Measurements from ENCODE around the gene PPL.
A peak's percentile ranks its signal among the peaks of the same experiment; 100 is the strongest.

The PPL gene

GRCh38 chr16:4922721-4923342, 14.1 kb downstream of the PPL start:
- no CpG with 5 or more reads among the region's 18 CpGs for WGBS (ENCODE audit: extremely low coverage, insufficient coverage, low lambda C conversion rate)
- Histone ChIP-seq H4K5ac (ENCODE audit: low read length) (no peak overlapping the region), H3K27me3 (ENCODE audit: insufficient read depth, low read length, poor library complexity) (no peaks in the 10 kb centered on the region), H2BK5ac (ENCODE audit: low read length) (no peak overlapping the region), H3K4me1 (ENCODE audit: control insufficient read depth, low read depth, low read length) (peaks cover 7% of the 10 kb centered on the region), H3K79me1 (ENCODE audit: low read length) (no peaks in the 10 kb centered on the region), H4K8ac (ENCODE audit: low read depth, low read length) (no peak overlapping the region), H3K79me2 (ENCODE audit: control insufficient read depth, insufficient read depth, low read length) (no peaks in the 10 kb centered on the region), H3K9ac (ENCODE audit: low read length) (no peak overlapping the region), H3K4me3 (ENCODE audit: low read length) (no peak overlapping the region), H3K56ac (ENCODE audit: low read length) (no peak overlapping the region), H3K4me2 (ENCODE audit: low read length) (no peak overlapping the region), H2BK120ac (ENCODE audit: low read depth, low read length) (no peak overlapping the region), H3K23ac (ENCODE audit: low read length) (no peak overlapping the region), H3K27ac (ENCODE audit: low read depth, low read length) (no peak overlapping the region), H3K18ac (ENCODE audit: low read length) (no peak overlapping the region), H2BK15ac (replicated peaks; ENCODE audit: low read depth) (no peak overlapping the region), H2AK5ac (ENCODE audit: low read length) (no peak overlapping the region), H3K36me3 (ENCODE audit: control insufficient read depth, insufficient read depth, low read length) (no peaks in the 10 kb centered on the region), H3K4ac (ENCODE audit: low read depth, low read length) (no peak overlapping the region)
- no peak for DNase-seq

DNA sequence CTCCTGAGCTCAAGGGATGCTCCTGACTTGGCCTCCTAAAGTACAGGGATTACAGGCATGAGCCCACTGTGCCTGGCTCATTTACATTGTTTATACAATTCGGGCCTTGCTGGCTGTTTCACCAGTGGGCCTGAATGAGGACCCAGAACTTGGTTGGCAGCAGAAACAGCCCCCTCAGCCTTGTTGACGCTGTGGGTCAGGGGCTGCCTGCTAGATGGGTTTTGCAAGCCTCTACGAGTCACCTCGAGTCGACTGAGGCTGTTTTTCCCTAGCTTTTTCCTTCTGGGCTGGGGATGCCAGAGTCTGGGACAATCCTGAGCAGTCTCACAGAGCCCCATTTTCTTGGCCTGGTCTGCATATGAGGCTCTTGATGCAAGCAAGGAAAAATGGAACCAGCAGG, 16.1 kb downstream of the PPL start:
- Histone ChIP-seq H3K4me3 (ENCODE audit: low read length) (no peak overlapping the region), H2AK5ac (ENCODE audit: low read length) (no peak overlapping the region), H4K5ac (ENCODE audit: low read length) (no peak overlapping the region), H2BK120ac (ENCODE audit: low read depth, low read length) (no peak overlapping the region), H2BK15ac (replicated peaks; ENCODE audit: low read depth) (no peak overlapping the region), H3K56ac (ENCODE audit: low read length) (no peak overlapping the region), H4K8ac (ENCODE audit: low read depth, low read length) (no peak overlapping the region), H3K9ac (ENCODE audit: low read length) (no peak overlapping the region), H3K4me2 (ENCODE audit: low read length) (no peak overlapping the region), H3K27ac (ENCODE audit: low read depth, low read length) (no peak overlapping the region), H3K36me3 (ENCODE audit: control insufficient read depth, insufficient read depth, low read length) (no peaks in the 10 kb centered on the region), H3K27me3 (ENCODE audit: insufficient read depth, low read length, poor library complexity) (no peaks in the 10 kb centered on the region), H3K4me1 (ENCODE audit: control insufficient read depth, low read depth, low read length) (peaks cover 7% of the 10 kb centered on the region), H3K79me2 (ENCODE audit: control insufficient read depth, insufficient read depth, low read length) (no peaks in the 10 kb centered on the region), H3K79me1 (ENCODE audit: low read length) (no peaks in the 10 kb centered on the region), H3K18ac (ENCODE audit: low read length) (no peak overlapping the region), H3K4ac (ENCODE audit: low read depth, low read length) (no peak overlapping the region), H2BK5ac (ENCODE audit: low read length) (no peak overlapping the region), H3K23ac (ENCODE audit: low read length) (no peak overlapping the region)
- WGBS (ENCODE audit: extremely low coverage, insufficient coverage, low lambda C conversion rate), result no CpG with 5 or more reads among the region's 5 CpGs
- no peak for DNase-seq

DNA sequence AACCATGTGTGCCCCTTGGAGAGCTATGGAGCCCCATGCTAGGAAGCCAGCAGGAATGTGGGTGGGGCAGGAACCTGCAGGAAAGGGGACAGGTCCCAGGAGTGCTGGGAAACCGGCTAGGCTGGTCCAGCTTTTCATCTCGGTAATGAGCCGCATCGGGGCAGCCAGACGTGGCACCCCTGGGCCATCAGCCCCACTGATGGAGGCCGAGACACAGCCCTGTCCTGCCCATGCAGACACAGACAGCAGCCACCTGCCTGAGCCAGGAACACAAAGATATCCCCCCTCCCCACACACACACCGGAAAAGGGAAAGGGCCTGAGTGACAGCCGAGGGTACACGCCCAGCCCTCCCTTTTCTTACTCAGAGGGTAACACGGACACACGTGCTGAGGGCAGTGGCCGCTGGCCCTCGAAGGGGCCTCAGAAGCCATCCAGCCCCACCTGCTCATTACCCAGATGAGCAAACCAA, 18.1 kb downstream of the PPL start:
- no peaks in the 10 kb centered on the region for H3K27me3 ChIP-seq (ENCODE audit: insufficient read depth, low read length, poor library complexity)
- no peak overlapping the region for H3K18ac ChIP-seq (ENCODE audit: low read length)
- no peaks in the 10 kb centered on the region for H3K36me3 ChIP-seq (ENCODE audit: control insufficient read depth, insufficient read depth, low read length)
- H3K4me1 ChIP-seq (ENCODE audit: control insufficient read depth, low read depth, low read length), result no peaks in the 10 kb centered on the region
- no peak overlapping the region for H2BK15ac ChIP-seq (replicated peaks; ENCODE audit: low read depth)
- no peaks in the 10 kb centered on the region for H3K79me2 ChIP-seq (ENCODE audit: control insufficient read depth, insufficient read depth, low read length)
- no peak for DNase-seq
- H3K27ac ChIP-seq (ENCODE audit: low read depth, low read length), result no peak overlapping the region
- no peak overlapping the region for H4K8ac ChIP-seq (ENCODE audit: low read depth, low read length)
- H3K4ac ChIP-seq (ENCODE audit: low read depth, low read length), result no peak overlapping the region
- no peak overlapping the region for H3K4me2 ChIP-seq (ENCODE audit: low read length)
- no peak overlapping the region for H2AK5ac ChIP-seq (ENCODE audit: low read length)
- H3K4me3 ChIP-seq (ENCODE audit: low read length), result no peak overlapping the region
- no peaks in the 10 kb centered on the region for H3K79me1 ChIP-seq (ENCODE audit: low read length)
- H3K23ac ChIP-seq (ENCODE audit: low read length), result no peak overlapping the region
- no peak overlapping the region for H3K9ac ChIP-seq (ENCODE audit: low read length)
- no peak overlapping the region for H2BK5ac ChIP-seq (ENCODE audit: low read length)
- no peak overlapping the region for H2BK120ac ChIP-seq (ENCODE audit: low read depth, low read length)
- H3K56ac ChIP-seq (ENCODE audit: low read length), result peak overlapping the region; percentile 25
- no CpG with 5 or more reads among the region's 13 CpGs for WGBS (ENCODE audit: extremely low coverage, insufficient coverage, low lambda C conversion rate)
- H4K5ac ChIP-seq (ENCODE audit: low read length), result no peak overlapping the region

- H3K36me3 ChIP-seq (ENCODE audit: control insufficient read depth, insufficient read depth, low read length), result no peaks in the 10 kb centered on the region
- no peak overlapping the region for H3K4ac ChIP-seq (ENCODE audit: low read depth, low read length)
- no peak overlapping the region for H2AK5ac ChIP-seq (ENCODE audit: low read length)
- H2BK5ac ChIP-seq (ENCODE audit: low read length), result no peak overlapping the region
- no peaks in the 10 kb centered on the region for H3K4me1 ChIP-seq (ENCODE audit: control insufficient read depth, low read depth, low read length)
- H3K4me3 ChIP-seq (ENCODE audit: low read length), result no peak overlapping the region
- H3K27me3 ChIP-seq (ENCODE audit: insufficient read depth, low read length, poor library complexity), result no peaks in the 10 kb centered on the region
- H3K79me1 ChIP-seq (ENCODE audit: low read length), result no peaks in the 10 kb centered on the region
- H3K23ac ChIP-seq (ENCODE audit: low read length), result no peak overlapping the region
- H3K9ac ChIP-seq (ENCODE audit: low read length), result no peak overlapping the region
- WGBS (ENCODE audit: extremely low coverage, insufficient coverage, low lambda C conversion rate), result no CpG with 5 or more reads among the region's 4 CpGs
- H4K8ac ChIP-seq (ENCODE audit: low read depth, low read length), result no peak overlapping the region
- H2BK120ac ChIP-seq (ENCODE audit: low read depth, low read length), result no peak overlapping the region
- H4K5ac ChIP-seq (ENCODE audit: low read length), result no peak overlapping the region
- H3K4me2 ChIP-seq (ENCODE audit: low read length), result no peak overlapping the region
- H3K27ac ChIP-seq (ENCODE audit: low read depth, low read length), result no peak overlapping the region
- H3K18ac ChIP-seq (ENCODE audit: low read length), result no peak overlapping the region
- H2BK15ac ChIP-seq (replicated peaks; ENCODE audit: low read depth), result no peak overlapping the region
- no peaks in the 10 kb centered on the region for H3K79me2 ChIP-seq (ENCODE audit: control insufficient read depth, insufficient read depth, low read length)
- DNase-seq, result no peak
- H3K56ac ChIP-seq (ENCODE audit: low read length), result no peak overlapping the region
Observed at GRCh38 chr16:4917117-4917516, 19.8 kb downstream of the PPL start.

DNA sequence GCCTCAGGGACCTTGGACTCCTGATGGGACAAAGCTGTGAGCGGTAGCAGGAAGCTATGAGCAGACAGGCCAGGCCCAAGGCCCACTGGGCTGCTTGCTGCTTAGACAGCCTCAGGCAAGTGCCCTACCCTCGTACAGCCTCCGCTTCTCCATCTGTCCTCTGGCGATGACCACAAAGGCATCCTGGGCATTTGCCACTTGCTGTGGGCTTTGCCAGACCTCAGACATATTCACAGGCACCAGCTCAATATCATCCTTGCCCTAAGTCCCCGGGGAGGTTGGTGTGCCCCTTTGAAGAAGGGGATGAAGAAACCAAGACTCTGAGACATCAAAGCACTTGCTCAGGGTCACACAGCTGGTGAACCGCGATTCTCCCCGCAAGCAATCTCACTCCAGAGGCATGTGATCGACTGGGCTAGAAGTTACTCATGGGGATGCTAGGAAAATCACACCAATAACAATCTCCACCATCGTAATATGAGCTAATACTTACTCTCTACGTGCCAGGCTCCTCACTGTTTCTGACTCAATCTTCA, 21.7 kb downstream of the PPL start:
- Histone ChIP-seq H3K4me1 (ENCODE audit: control insufficient read depth, low read depth, low read length) (no peaks in the 10 kb centered on the region), H4K5ac (ENCODE audit: low read length) (no peak overlapping the region), H3K4ac (ENCODE audit: low read depth, low read length) (no peak overlapping the region), H3K9ac (ENCODE audit: low read length) (no peak overlapping the region), H2BK15ac (replicated peaks; ENCODE audit: low read depth) (no peak overlapping the region), H3K79me1 (ENCODE audit: low read length) (no peaks in the 10 kb centered on the region), H3K79me2 (ENCODE audit: control insufficient read depth, insufficient read depth, low read length) (no peaks in the 10 kb centered on the region), H3K23ac (ENCODE audit: low read length) (no peak overlapping the region), H3K27me3 (ENCODE audit: insufficient read depth, low read length, poor library complexity) (no peaks in the 10 kb centered on the region), H2BK120ac (ENCODE audit: low read depth, low read length) (no peak overlapping the region), H3K27ac (ENCODE audit: low read depth, low read length) (no peak overlapping the region), H3K4me3 (ENCODE audit: low read length) (no peak overlapping the region), H4K8ac (ENCODE audit: low read depth, low read length) (no peak overlapping the region), H3K36me3 (ENCODE audit: control insufficient read depth, insufficient read depth, low read length) (no peaks in the 10 kb centered on the region), H3K18ac (ENCODE audit: low read length) (no peak overlapping the region), H3K56ac (ENCODE audit: low read length) (no peak overlapping the region), H2BK5ac (ENCODE audit: low read length) (no peak overlapping the region), H2AK5ac (ENCODE audit: low read length) (no peak overlapping the region), H3K4me2 (ENCODE audit: low read length) (no peak overlapping the region)
- WGBS (ENCODE audit: extremely low coverage, insufficient coverage, low lambda C conversion rate), result no CpG with 5 or more reads among the region's 11 CpGs
- no peak for DNase-seq
